GM18505 (cell line): ENCODE measurements around the gene RBFOX1.

Experiments
- ATAC-seq: cut with Tn5 transposase; IDR thresholded peaks from one replicate; pipeline ENCODE4 v1.9.1; 2021; ENCODE audit not compliant: unreplicated experiment
- POLR2A ChIP-seq: IDR thresholded peaks from 4 replicates; pipeline ENCODE4 v1.6.1; 2011; ENCODE audit warnings: borderline replicate concordance; ENCODE audit not compliant: insufficient read depth, insufficient read length; ENCODE audit errors: extremely low read depth

RBFOX1 gene

DNA sequence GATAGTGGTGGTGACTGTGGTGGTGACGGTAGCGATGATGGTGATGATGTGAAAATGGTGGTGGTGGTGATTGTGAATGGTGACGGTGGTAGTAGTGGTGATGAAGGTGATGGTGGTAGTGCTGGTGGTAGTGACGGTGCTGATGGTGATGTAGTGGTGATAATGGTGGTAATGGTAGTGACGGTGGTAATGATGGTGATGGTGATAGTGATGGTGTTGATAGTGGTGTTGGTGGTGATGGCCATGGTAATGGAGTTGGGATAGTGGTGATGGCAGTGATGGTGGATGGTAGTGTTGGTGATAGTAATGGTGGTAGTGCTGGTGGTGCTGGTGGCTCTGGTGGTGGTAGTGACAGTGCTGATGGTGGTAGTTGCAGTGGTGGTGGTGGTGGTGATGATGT is 14.7 kb upstream of the RBFOX1 start:
- no peak for TF ChIP-seq POLR2A
- ATAC-seq = no peak

DNA sequence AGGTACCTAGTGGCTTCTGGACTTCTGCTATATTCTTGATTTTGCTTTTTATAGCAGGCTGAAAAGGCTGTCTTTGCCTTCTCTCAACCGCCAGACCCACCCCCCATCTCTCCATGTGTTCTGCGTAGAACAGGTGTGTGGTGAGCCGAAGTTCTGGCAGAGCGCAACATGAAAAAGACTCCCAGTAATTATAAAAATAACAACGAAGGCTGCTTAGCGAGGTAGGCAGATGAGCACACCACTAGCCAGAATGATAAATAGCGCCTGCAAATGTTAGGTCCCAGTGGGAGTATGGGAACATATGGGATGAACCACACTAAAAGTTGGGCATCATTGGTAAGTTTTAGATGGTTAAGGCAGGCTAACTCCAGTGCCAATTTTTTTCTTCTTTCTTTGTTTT is 14.0 kb upstream of the RBFOX1 start:
- TF ChIP-seq POLR2A = no peak
- no peak for ATAC-seq

DNA sequence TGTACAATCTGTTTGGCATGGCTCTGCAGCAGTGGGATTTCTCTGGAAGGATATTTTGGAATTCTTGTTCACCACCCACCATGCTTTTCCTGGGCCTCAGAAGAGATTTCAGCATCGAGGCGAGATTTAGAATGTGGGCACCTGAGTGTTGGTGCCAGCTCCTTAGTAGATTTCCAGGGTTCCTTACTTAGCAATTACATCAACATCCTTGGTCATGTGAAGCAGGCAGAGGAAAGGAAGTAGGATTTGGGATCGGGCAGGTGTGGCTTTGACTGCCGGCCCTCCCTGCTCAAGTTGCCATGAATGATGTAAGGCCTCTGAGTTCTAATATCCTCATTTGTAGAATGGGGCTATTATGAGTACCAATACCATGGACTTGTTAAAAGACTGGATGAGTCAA is 13.1 kb upstream of the RBFOX1 start:
- ATAC-seq = no peak
- TF ChIP-seq POLR2A = no peak

DNA sequence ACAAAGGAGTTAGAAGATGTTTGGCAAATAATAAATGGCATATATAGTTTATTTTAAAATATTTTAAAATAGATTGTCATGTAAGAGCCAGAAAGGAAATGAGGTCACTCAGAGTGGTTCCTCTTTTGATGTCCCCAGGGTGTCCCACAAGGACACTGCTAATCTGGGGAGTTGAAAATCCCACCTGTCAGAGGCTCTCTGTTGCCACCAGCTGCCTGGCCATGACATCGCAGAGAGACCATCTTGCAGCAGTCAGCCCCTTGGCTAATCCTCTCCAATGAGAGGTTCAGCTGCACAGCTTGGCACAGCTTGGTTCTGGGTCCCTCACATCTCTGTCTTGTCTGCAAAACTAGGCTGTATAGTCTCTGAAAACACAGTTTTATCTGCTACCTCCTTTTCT is 11.0 kb upstream of the RBFOX1 start:
- ATAC-seq = no peak
- TF ChIP-seq POLR2A = no peak

DNA sequence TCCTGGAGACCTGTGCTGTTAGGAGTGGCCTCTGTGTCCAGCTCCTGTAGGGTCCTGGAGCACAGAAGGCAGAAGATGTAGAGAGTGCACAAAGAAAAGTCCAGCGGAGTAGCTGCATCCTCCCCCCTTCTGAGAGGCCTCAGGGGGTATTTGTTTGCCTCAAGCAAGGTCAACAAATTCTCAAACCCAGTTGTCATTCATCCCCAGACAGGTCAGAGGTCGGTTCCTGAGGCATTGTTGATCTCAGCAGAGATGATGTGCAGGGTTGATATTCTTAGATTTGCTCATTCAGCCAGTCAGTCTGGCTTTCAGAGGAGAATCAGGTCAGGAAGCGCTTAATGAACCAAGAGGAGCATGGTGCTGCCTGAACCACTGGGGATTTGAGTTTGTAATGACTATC is 8.3 kb upstream of the RBFOX1 start:
- ATAC-seq = no peak

DNA sequence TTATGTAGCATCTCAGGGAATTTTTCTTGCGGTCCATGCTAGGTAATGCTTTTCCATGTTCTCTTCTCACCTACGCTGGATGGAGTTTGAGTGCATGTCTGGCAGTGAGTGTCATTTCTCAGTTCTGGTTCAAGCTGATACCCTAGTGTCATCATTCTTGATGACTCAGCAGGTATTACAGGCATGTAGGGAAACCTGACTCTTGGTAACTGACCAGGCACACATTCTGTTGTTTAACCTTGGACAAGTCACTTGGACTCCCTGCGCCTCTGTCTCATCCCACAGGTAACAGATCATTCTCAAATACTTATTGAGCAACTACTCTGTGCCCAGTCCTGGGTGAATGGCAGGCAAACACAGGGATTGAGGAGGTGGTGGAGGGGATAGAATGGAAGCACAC is 6.8 kb upstream of the RBFOX1 start:
- TF ChIP-seq POLR2A = no peak
- ATAC-seq = no peak

More for the DNA sequence above, 8.3 kb upstream of the RBFOX1 start:
- TF ChIP-seq POLR2A = no peak

DNA sequence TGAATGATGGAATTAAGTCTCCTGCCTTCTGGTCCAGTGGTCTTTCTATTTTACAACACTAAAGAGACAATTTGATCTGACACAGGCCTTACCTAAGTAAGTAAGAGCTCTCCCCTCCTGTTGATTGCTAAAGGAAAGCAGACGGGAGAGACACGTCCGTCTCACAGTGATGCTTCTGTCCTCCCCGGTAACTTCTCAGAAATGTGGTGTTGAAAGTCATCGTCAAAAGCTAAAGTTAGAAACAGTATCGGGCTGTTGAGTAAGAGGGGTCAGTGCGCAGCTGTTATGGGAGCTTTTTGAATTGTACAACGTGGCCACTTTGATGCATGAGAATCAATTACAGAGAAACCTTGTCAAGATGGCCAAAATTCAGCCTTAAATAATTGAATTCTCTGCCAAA is 1.9 kb upstream of the RBFOX1 start:
- no peak for ATAC-seq
- TF ChIP-seq POLR2A = no peak

DNA sequence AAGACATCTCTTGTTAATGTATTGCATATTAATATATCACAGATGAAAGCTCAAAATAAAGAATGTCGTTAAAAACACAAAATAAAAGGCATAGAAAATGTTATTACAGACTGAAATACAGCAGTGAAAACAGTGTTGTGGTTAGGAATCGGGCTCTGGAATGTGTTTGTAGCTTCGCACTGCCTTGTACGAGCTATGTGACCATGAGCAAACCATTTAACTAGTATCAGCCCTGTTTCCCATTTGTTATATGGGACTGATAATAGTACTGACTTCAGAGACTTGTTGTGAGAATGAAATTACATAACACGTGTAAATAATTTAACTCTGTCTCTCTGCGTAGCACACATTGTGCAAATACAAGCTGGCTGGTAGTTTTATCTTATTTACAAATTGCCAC is 648 bp upstream of the RBFOX1 start:
- ATAC-seq = no peak
- TF ChIP-seq POLR2A = no peak

DNA sequence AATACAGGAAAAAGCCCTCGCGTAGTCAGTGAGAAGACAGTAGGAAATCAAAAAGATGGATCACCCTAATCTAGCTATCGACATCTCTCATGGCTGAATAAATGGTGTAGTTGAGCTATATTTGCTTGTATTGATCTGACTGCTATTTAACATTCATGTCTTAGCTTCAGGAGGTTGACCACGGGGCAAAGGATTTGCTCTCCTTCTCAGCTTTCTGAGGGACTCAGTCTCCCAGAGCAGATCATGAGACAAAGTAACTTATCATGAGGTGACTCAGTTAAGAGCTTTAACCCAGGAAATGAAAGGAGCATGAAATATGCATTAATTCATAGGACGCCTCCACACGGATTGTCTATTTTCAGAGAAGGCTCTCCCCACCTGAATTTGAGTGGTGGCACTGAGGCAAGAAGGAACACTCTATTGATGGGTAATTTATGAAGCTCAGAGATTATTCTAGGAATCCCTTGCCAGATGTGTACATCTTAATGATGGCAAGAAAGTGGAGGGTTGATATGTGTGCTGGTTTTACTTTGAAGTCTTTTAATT is 608 bp downstream of the RBFOX1 start:
- no peak for TF ChIP-seq POLR2A
- no peak for ATAC-seq

DNA sequence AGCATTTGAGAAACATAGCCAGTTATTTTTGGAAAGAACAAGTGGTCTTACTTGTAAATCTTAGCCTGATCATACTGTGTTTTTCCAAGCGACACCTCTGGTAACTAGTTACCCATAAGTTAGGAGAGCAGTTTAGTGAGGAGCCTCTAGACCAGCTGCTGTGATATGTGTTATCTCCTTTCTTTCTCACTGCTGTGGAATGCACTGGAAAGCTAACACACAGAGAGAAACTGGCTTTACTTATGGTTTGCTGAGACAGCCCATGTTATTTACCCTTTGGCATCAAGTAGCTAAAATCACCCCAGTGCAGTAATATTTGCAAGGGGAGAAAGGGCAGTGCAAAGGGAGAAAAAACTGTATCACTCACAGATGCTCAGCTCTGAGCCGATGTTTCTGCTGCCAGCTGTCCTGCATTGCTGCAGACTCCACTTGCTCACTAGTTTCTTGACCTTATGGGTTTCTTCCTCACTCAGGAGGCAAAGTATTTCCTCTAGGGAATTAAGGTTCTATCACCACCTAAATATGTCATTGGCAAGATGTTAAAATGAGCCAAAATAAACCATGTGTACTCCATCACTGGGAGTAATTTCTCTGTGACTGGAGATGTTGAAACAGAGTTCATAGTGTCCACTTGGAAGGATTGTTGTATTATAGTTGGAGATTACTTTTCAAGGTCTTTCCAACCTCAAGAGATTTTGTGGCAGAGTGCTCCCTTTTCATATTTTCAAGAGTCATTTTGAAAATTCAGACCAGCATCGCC is 2.3 kb downstream of the RBFOX1 start:
- no peak for TF ChIP-seq POLR2A
- ATAC-seq = no peak

DNA sequence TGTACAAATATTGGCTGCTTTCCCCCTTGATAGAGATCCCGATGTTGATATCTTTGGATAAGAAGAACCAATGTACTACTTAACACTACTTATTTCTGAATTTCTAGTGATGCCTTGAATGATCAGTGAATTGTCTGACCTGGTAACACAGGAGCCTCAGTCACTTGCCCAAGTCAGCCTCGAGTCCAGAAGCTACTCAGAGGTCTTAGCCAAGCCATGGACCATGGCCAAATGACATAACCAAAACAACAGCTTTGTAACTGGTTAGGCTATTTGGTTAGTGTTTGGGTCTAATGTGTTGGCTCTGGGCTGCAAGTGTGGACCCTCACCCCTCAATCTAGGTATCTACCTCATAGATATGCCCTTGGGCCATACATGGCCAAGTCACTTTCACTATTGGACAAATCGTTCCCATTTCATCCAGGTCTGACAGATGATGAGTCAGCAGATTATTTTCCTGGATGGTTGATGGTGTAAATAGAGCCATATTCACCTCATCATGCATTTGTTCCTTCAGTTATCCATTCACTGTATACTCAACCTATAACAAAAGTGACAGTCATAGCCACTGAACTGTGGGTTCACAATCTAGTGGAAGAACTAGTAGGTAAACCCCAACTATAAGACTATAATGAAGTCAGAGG is 3.5 kb downstream of the RBFOX1 start:
- no peak for TF ChIP-seq POLR2A
- no peak for ATAC-seq

DNA sequence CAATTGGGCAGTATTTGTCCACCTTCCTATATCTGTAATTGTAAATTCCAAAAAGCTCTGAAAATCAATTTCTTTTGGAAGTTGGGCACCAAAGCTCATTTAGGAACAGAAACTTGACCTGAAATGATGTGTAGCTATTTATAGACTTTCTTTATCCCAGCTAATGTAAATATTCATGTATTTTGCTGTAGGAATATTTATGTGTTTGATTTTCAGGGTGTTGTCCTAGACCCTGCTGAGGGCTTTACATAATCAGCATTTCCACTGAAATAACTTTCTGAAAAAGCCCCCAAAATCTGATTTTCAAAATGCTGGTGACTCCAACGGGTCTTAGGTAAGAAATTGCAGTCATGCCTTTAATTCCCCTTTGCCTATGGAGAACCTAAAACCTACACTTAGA is 4.1 kb downstream of the RBFOX1 start:
- no peak for TF ChIP-seq POLR2A
- no peak for ATAC-seq

DNA sequence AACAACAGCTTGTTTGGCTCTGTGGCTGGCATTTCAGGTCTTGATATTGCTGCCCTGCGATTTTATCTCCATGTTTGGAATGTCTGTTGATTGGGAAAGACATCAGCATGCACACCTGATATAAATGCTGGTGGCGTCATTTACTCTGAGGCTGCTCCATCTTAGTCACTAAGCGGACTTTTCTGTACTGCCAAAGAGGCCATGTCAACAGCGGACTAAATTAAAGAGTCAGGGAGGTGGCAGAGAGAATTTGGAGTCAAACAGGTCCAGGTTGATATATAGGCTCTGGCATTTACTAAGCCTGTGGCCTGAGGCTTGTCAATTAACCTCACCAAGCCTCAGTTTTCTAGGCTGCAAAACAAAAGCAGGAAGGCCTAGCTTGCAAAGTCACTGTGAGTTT is 6.2 kb downstream of the RBFOX1 start:
- no peak for TF ChIP-seq POLR2A

DNA sequence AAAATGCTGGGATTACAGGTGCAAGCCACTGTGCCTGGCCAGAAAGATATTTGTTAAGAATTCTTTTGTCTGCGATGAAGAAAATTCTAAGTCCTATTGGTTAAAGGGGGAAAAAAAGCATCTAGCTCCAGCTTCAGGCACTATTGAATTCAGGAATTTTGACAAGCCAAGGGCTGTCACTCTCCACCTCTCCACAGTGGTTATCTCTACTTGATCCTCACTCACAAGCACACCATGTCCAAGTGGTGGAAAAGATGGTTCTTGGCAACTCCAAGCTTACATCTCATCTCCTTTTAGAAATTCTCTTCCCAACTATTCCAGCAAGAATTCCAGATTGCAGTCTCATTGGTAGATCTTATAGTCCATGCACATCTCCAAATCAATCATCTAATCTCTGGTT is 7.1 kb downstream of the RBFOX1 start:
- no peak for ATAC-seq
- no peak for TF ChIP-seq POLR2A

More for the DNA sequence above, 6.2 kb downstream of the RBFOX1 start:
- ATAC-seq = no peak
